ENCODE data around the gene SRSF7. TPM values are rescaled to one million over a fixed set of nuclear protein-coding genes. Genes with fewer than 3 reads are reported as not detected.

SRSF7 gene
- total and polyA plus RNA-seq, 9 of the 15 experiments (the other 6 are each of a cell fraction or from before 2014, with no cell fraction given), result 219 to 726 (median 375) TPM

- TF ChIP-seq ZNF589 (CRISPR knock-in tag; IDR thresholded peaks at IDR 0.05; ENCODE audit: low read depth) (peak; percentile 80; the same call in 1 of the 2 replicates), ZNF551 (CRISPR knock-in tag; IDR thresholded peaks at IDR 0.05) (no peak), POLR2B (IDR thresholded peaks at IDR 0.05; ENCODE audit: low read depth, partially characterized antibody) (peak; percentile 100), MYBL2 (IDR thresholded peaks at IDR 0.05; ENCODE audit: low read depth) (peak; percentile 72; the same call in 1 of the 2 replicates), MYBL2 (CRISPR knock-in tag; IDR thresholded peaks at IDR 0.05; ENCODE audit: borderline replicate concordance) (no peak), ILK (tag; IDR thresholded peaks at IDR 0.05; ENCODE audit: borderline replicate concordance, low read depth) (no peak), HSF4 (CRISPR knock-in tag; IDR thresholded peaks at IDR 0.05; ENCODE audit: borderline replicate concordance) (no peak), RNF2 (IDR thresholded peaks at IDR 0.05) (peak; percentile 82), THRB (CRISPR knock-in tag; conservative IDR thresholded peaks at IDR 0.05) (peak; percentile 94), ELK1 (CRISPR knock-in tag; IDR thresholded peaks at IDR 0.05) (no peak), ZNF695 (CRISPR knock-in tag; IDR thresholded peaks at IDR 0.05) (no peak), MLLT1 (IDR thresholded peaks at IDR 0.05) (peak; percentile 95 to 96), PHB2 (IDR thresholded peaks at IDR 0.05; ENCODE audit: low read depth) (0 out of 2 replicates have a peak, but pooled peaks have one; percentile 52), STAT5B (CRISPR knock-in tag; IDR thresholded peaks at IDR 0.05) (no peak), MCM5 (IDR thresholded peaks at IDR 0.05; ENCODE audit: low read depth) (no peak), NUFIP1 (IDR thresholded peaks at IDR 0.05; ENCODE audit: partially characterized antibody) (no peak), RERE (CRISPR knock-in tag; IDR thresholded peaks at IDR 0.05; ENCODE audit: borderline replicate concordance) (0 out of 2 replicates have a peak, but pooled peaks have one; percentile 96), RBM14 (IDR thresholded peaks at IDR 0.05; ENCODE audit: borderline replicate concordance, insufficient read depth, low read depth, low read length) (peak; percentile 99; the same call in 1 of the 2 replicates), ZNF696 (CRISPR knock-in tag; conservative IDR thresholded peaks at IDR 0.05) (peak; percentile 60; the same call in 1 of the 2 replicates)
Measured at GRCh38 chr2:38750891-38751595, at the start of gene SRSF7 (continued).

Data from K562 (cell line).